H1 (cell line): ENCODE results near the gene SPOCD1. TPM values are rescaled to one million over a fixed set of nuclear protein-coding genes. Genes with fewer than 3 reads are reported as not detected.

Experiments
- CTCF ChIA-PET: fragments of 300-600 bp; sonication (Branson Sonifier 250); formaldehyde crosslinking; loops from one replicate; lab custom pipeline; 2021; ENCODE audit not compliant: partially characterized antibody; lab: Charles Lee
- POLR2A ChIA-PET: fragments of 300-600 bp; sonication (Branson Sonifier 250); formaldehyde crosslinking; loops from one replicate; lab custom pipeline; 2021; ENCODE audit warnings: inconsistent platforms; ENCODE audit not compliant: partially characterized antibody; lab: Charles Lee
- DNase-seq, 2 experiments: peaks; one replicate each; pipeline versions ENCODE4 v3.0.0 to v3.0.0-alpha.2; 2010 to 2022; ENCODE audit warnings: low spot score in 2 of 2, low read depth in 1 of 2, mixed read lengths in 1 of 2
- FAIRE-seq: peaks from 2 replicates; lab custom pipeline; 2011; peaks lifted over from hg19 to GRCh38; lab: Jason Lieb, UNC
- H2AFZ ChIP-seq: 2 replicates; pipeline ENCODE4 v1.8.1; 2012; ENCODE audit warnings: low read length, inconsistent platforms
- H2AK5ac ChIP-seq: 2 replicates; pipeline ENCODE4 v1.6.1; 2013; ENCODE audit warnings: low read depth, low read length
- H2BK120ac ChIP-seq: replicated peaks from 2 replicates; pipeline ENCODE3; 2013; ENCODE audit warnings: low read depth, low read length, inconsistent platforms
- H2BK12ac ChIP-seq: 2 replicates; pipeline ENCODE4 v1.6.1; 2013; ENCODE audit warnings: low read depth, low read length
- H2BK15ac ChIP-seq: 2 replicates; pipeline ENCODE4 v1.6.1; 2013; ENCODE audit warnings: low read length
- H2BK20ac ChIP-seq: 2 replicates; pipeline ENCODE4 v1.6.1; 2013; ENCODE audit warnings: low read length
- H2BK5ac ChIP-seq: 2 replicates; pipeline ENCODE4 v1.6.1; 2013; ENCODE audit warnings: low read depth, low read length
- H3K14ac ChIP-seq: 2 replicates; pipeline ENCODE4 v1.6.1; 2013; ENCODE audit warnings: inconsistent platforms; ENCODE audit not compliant: insufficient read length
- H3K18ac ChIP-seq: 2 replicates; pipeline ENCODE4 v1.6.1; 2013; ENCODE audit warnings: low read length; ENCODE audit errors: extremely low read depth
- H3K23ac ChIP-seq: 2 replicates; pipeline ENCODE4 v1.6.1; 2013; ENCODE audit warnings: inconsistent platforms; ENCODE audit not compliant: insufficient read length
- H3K23me2 ChIP-seq: 2 replicates; pipeline ENCODE4 v1.6.1; 2013; ENCODE audit warnings: low read depth, low read length
- H3K27ac ChIP-seq: 2 replicates; pipeline ENCODE4 v1.6.1; 2011; ENCODE audit warnings: low read depth, low read length, inconsistent platforms
- H3K27me3 ChIP-seq, 4 experiments: replicated peaks in 1 of 4; 1 replicate in 1 of 4; 2 replicates in 3 of 4; pipeline versions ENCODE4 v1.6.1 to v1.8.1; 2011 to 2013; ENCODE audit warnings: low read length in 3 of 4, mild to moderate bottlenecking in 3 of 4, inconsistent platforms in 2 of 4, mixed read lengths in 2 of 4, moderate library complexity in 1 of 4; ENCODE audit not compliant: control insufficient read depth in 3 of 4, insufficient read depth in 3 of 4; ENCODE audit errors: extremely low read depth in 1 of 4
- H3K36me3 ChIP-seq, 4 experiments: 2 replicates each; pipeline versions ENCODE4 v1.6.1 to v1.8.1; 2011 to 2013; ENCODE audit warnings: mild to moderate bottlenecking in 4 of 4, low read length in 3 of 4, moderate library complexity in 2 of 4, control low read depth in 1 of 4, inconsistent platforms in 1 of 4; ENCODE audit not compliant: insufficient read depth in 4 of 4, control insufficient read depth in 2 of 4
- H3K4ac ChIP-seq: replicated peaks from 2 replicates; pipeline ENCODE3; 2013; ENCODE audit warnings: low read length, low read depth, mixed read lengths, inconsistent platforms; ENCODE audit not compliant: insufficient read length
- H3K4me1 ChIP-seq, 4 experiments: replicated peaks in 1 of 4; 1 replicate in 1 of 4; 2 replicates in 3 of 4; pipeline versions ENCODE4 v1.6.1 to v1.8.1; 2011 to 2013; ENCODE audit warnings: low read length in 3 of 4, inconsistent platforms in 2 of 4, mixed read lengths in 1 of 4; ENCODE audit not compliant: insufficient read depth in 4 of 4, control insufficient read depth in 3 of 4
- H3K4me2 ChIP-seq, 2 experiments: 2 replicates each; pipeline versions ENCODE4 v1.6.1 to v1.8.1; 2011 to 2013; ENCODE audit warnings: low read depth in 2 of 2, low read length in 2 of 2, control low read depth in 1 of 2, inconsistent platforms in 1 of 2, mild to moderate bottlenecking in 1 of 2; ENCODE audit not compliant: insufficient read depth in 1 of 2
- H3K4me3 ChIP-seq, 4 experiments: fragments of 200-600, 300-600 bp in 1 of 4; sonication (generic), shearing (Covaris generic), sonication (Bioruptor Twin) in 1 of 4; 2 replicates each; pipeline versions ENCODE4 v1.5.1 to v1.8.1; 2011 to 2016; ENCODE audit warnings: low read length in 4 of 4, low read depth in 3 of 4, control low read depth in 2 of 4, inconsistent platforms in 2 of 4, mild to moderate bottlenecking in 2 of 4, mixed read lengths in 1 of 4, moderate library complexity in 1 of 4; ENCODE audit not compliant: insufficient read depth in 2 of 4; ENCODE audit errors: extremely low read depth in 1 of 4
- H3K56ac ChIP-seq: replicated peaks from 2 replicates; pipeline ENCODE3; 2013; ENCODE audit warnings: low read depth, mild to moderate bottlenecking, mixed read lengths, low read length, inconsistent platforms; ENCODE audit not compliant: insufficient read length
- H3K79me1 ChIP-seq: 2 replicates; pipeline ENCODE4 v1.6.1; 2013; ENCODE audit warnings: low read depth, low read length, control low read depth
- H3K79me2 ChIP-seq, 2 experiments: 2 replicates each; pipeline versions ENCODE4 v1.6.1 to v1.8.1; 2012 to 2013; ENCODE audit warnings: low read length in 2 of 2, mild to moderate bottlenecking in 2 of 2, inconsistent platforms in 1 of 2; ENCODE audit not compliant: insufficient read depth in 2 of 2, control insufficient read depth in 1 of 2
- H3K9ac ChIP-seq, 4 experiments: replicated peaks in 1 of 4; 1 replicate in 1 of 4; 2 replicates in 3 of 4; pipeline versions ENCODE4 v1.6.1 to v1.8.1; 2011 to 2013; ENCODE audit warnings: low read depth in 3 of 4, low read length in 3 of 4, control low read depth in 2 of 4, mild to moderate bottlenecking in 2 of 4, moderate library complexity in 2 of 4, inconsistent platforms in 1 of 4; ENCODE audit errors: extremely low read depth in 1 of 4
- H3K9me3 ChIP-seq, 2 experiments: 2 replicates each; pipeline versions ENCODE4 v1.6.1 to v1.8.1; 2012 to 2013; ENCODE audit warnings: mild to moderate bottlenecking in 2 of 2, moderate library complexity in 2 of 2, control low read depth in 1 of 2, inconsistent platforms in 1 of 2, low read depth in 1 of 2, low read length in 1 of 2, mixed read lengths in 1 of 2; ENCODE audit not compliant: insufficient read depth in 2 of 2
- H4K20me1 ChIP-seq, 2 experiments: replicated peaks in 1 of 2; 2 replicates each; pipeline versions ENCODE3 to v1.8.1; 2011 to 2013; ENCODE audit warnings: inconsistent platforms in 2 of 2, low read length in 2 of 2, mild to moderate bottlenecking in 1 of 2; ENCODE audit not compliant: insufficient read depth in 2 of 2, control insufficient read depth in 1 of 2
- H4K5ac ChIP-seq: 2 replicates; pipeline ENCODE4 v1.6.1; 2013; ENCODE audit warnings: low read length, low read depth, mixed read lengths, inconsistent platforms; ENCODE audit not compliant: insufficient read length
- H4K8ac ChIP-seq: 2 replicates; pipeline ENCODE4 v1.8.0; 2013; ENCODE audit warnings: mild to moderate bottlenecking, moderate library complexity, low read length, inconsistent platforms; ENCODE audit not compliant: insufficient read depth; ENCODE audit errors: extremely low read depth
- H4K91ac ChIP-seq: replicated peaks from 2 replicates; pipeline ENCODE3; 2013; ENCODE audit warnings: low read length, mixed read lengths, inconsistent platforms; ENCODE audit not compliant: insufficient read length
- RAD21 ChIP-seq, 2 experiments: IDR thresholded peaks in 1 of 2; conservative IDR thresholded peaks in 1 of 2; 2 replicates each; pipeline ENCODE4 v1.6.1; 2011; ENCODE audit warnings: low read depth in 2 of 2, low read length in 2 of 2, improper control_type of control experiment in 1 of 2, inconsistent platforms in 1 of 2, mild to moderate bottlenecking in 1 of 2, moderate library complexity in 1 of 2
- SP1 ChIP-seq: IDR thresholded peaks from 2 replicates; pipeline ENCODE4 v1.6.1; 2011; ENCODE audit warnings: low read depth, low read length
- WGBS, 2 experiments: shearing (Covaris generic) in 1 of 2; methylation state at CpG; one replicate each; pipeline versions ENCODE4 v1.1.6 to v1.1.7; 2013 to 2015; ENCODE audit warnings: low lambda C conversion rate in 2 of 2, mixed read lengths in 2 of 2, inconsistent platforms in 1 of 2, low coverage in 1 of 2, missing lambda C conversion rate in 1 of 2; ENCODE audit not compliant: insufficient replicate concordance in 2 of 2, insufficient coverage in 1 of 2, insufficient read length in 1 of 2; ENCODE audit errors: extremely low coverage in 1 of 2, missing lambda C conversion rate in 1 of 2; 5-methylcytosine and 5-hydroxymethylcytosine counted together
- polyA plus RNA-seq, 7 experiments: library from polyadenylated mRNA; depleted of rRNA in 3 of 7; stranded (reverse) in 5 of 7; unstranded in 2 of 7; fragments of >200 nt in 5 of 7; fragments of 200-250 nt in 2 of 7; gene quantifications; 1 replicate in 5 of 7; 2 replicates in 1 of 7; 4 replicates in 1 of 7; pipeline versions ENCODE4 v1.2.1 to v1.2.3, GENCODE V29; 2011 to 2013; ENCODE audit warnings: missing spikeins in 2 of 7, mixed read lengths in 2 of 7
- total RNA-seq: library from RNA; stranded (reverse); fragmentation: NEBNext Ultra II Directional; extraction: Animal tissue kit (Norgen Biotek cat#: 25700); gene quantifications from 2 replicates; pipeline ENCODE4 v1.2.1, GENCODE V29; 2021

Gene SPOCD1
- total and polyA plus RNA-seq, 2 of the 8 experiments (the other 6 are each of a cell fraction or from before 2014, with no cell fraction given), result 1.8 to 2.9 TPM

- ChIA-PET POLR2A (no interaction called here), CTCF (interaction anchor here (0.6 to 1.7 kb wide), 5 partner anchors 20 to 263 kb away, joined by 3 to 4 read pairs (median 4); no protein-coding TSS in a partner anchor)
- TF ChIP-seq RAD21 (IDR thresholded peaks at IDR 0.05 in 1 of 2, conservative IDR thresholded peaks at IDR 0.05 in 1 of 2; ENCODE audit: low read depth in 2 of 2, low read length in 2 of 2) (peak in 1 of 2 experiments; percentile 29; a peak in 1 of 4 replicates), SP1 (no peak)
- H2AK5ac ChIP-seq, result no peak overlapping the region
- no peaks in the 10 kb centered on the region for H3K79me2 ChIP-seq
- no peak overlapping the region for H4K5ac ChIP-seq
- H4K8ac ChIP-seq, result no peak overlapping the region
- WGBS, 2 experiments, result 78% methylated on average over 5 of the region's 5 CpGs; no CpG with 5 or more reads in 1 of the 2 experiments
- no peak overlapping the region for H3K4me3 ChIP-seq
- no peak overlapping the region for H3K23ac ChIP-seq
- FAIRE-seq, result no peak
- no peaks in the 10 kb centered on the region for H3K4me1 ChIP-seq
- H3K18ac ChIP-seq, result no peak overlapping the region
- H2BK5ac ChIP-seq, result no peak overlapping the region
- H3K36me3 ChIP-seq, result no peaks in the 10 kb centered on the region
- H3K14ac ChIP-seq, result no peak overlapping the region
- no peak for DNase-seq
- H3K4me2 ChIP-seq, result no peak overlapping the region
- H3K9me3 ChIP-seq, result no peaks in the 10 kb centered on the region
- H3K27ac ChIP-seq, result no peak overlapping the region
- no peak overlapping the region for H4K91ac ChIP-seq
- H3K4ac ChIP-seq, result no peak overlapping the region
- H3K23me2 ChIP-seq, result no peaks in the 10 kb centered on the region
- no peak overlapping the region for H2BK15ac ChIP-seq
- no peak overlapping the region for H2BK120ac ChIP-seq
- H2BK12ac ChIP-seq, result no peak overlapping the region
- no peaks in the 10 kb centered on the region for H4K20me1 ChIP-seq
- no peaks in the 10 kb centered on the region for H3K79me1 ChIP-seq
- no peak overlapping the region for H3K9ac ChIP-seq
- H3K56ac ChIP-seq, result no peak overlapping the region
- no peaks in the 10 kb centered on the region; a peak in 1 of 7 replicates for H3K27me3 ChIP-seq
- no peak overlapping the region for H2BK20ac ChIP-seq
- no peak overlapping the region for H2AFZ ChIP-seq
Observed at GRCh38 chr1:31861346-31861745, 45.5 kb upstream of the SPOCD1 start.
